RCC 7860 (cell line): ENCODE results near the gene TMC6.
A peak's percentile ranks its signal among the peaks of the same experiment; 100 is the strongest.
"Not testable (repeated sequence)": the region's sequence is repeated elsewhere in the genome, so short reads cannot be mapped to it uniquely, and the experiment has no call there.

ENCODE experiments used
- DNase-seq: peaks from one replicate; pipeline ENCODE4 v3.0.0-alpha.2; 2015; ENCODE audit warnings: low spot score
- FAIRE-seq: peaks from 2 replicates; lab custom pipeline; 2012; peaks lifted over from hg19 to GRCh38; lab: Jason Lieb, UNC

The TMC6 gene, protein sequence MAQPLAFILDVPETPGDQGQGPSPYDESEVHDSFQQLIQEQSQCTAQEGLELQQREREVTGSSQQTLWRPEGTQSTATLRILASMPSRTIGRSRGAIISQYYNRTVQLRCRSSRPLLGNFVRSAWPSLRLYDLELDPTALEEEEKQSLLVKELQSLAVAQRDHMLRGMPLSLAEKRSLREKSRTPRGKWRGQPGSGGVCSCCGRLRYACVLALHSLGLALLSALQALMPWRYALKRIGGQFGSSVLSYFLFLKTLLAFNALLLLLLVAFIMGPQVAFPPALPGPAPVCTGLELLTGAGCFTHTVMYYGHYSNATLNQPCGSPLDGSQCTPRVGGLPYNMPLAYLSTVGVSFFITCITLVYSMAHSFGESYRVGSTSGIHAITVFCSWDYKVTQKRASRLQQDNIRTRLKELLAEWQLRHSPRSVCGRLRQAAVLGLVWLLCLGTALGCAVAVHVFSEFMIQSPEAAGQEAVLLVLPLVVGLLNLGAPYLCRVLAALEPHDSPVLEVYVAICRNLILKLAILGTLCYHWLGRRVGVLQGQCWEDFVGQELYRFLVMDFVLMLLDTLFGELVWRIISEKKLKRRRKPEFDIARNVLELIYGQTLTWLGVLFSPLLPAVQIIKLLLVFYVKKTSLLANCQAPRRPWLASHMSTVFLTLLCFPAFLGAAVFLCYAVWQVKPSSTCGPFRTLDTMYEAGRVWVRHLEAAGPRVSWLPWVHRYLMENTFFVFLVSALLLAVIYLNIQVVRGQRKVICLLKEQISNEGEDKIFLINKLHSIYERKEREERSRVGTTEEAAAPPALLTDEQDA

DNA sequence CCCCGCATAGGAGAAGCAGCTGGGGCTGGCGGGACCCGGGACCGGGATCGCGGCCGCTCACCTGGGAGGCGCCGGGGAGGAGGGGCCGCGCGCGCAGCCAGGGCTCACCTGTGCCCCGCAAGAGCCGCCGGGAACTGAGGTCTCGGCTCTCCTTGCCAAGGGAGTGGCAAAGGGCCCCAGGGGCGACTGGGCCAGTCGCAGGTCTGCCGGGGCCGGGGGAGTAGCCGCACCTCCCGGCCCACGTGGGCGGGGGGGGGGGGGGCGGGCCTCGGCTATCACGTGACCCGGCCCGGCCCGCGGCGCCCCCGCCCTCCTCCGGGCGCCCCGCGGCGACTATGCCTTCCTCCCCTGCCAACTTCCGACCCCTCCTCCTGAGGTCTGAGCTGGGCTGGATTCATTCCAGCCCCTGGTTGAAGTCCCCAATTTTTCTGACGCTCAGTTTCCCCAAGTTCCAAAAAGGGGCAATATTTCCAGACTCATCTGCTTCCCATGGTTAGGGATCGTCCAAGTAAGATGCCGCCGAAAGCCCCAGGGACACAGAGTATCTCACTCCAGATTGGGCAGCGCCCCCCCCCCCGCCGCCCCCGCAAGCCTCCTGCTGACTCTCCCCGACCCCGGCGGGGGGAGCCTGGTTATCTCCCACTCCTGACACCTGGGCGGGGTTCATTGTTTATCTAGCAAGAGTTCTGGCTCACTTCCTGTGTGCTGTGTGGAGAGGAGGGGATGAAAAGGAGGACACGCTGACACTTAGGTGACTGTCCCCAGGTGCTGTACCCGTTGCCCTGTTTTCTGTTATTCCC is at the start of gene TMC6:
Gene TMC6, minus strand, starts transcription at position 205 of the 800 bp plus-strand sequence. CDS start 1,923 bp downstream, outside the sequence.
- DNase-seq, result no peak
- FAIRE-seq, result no peak

DNA sequence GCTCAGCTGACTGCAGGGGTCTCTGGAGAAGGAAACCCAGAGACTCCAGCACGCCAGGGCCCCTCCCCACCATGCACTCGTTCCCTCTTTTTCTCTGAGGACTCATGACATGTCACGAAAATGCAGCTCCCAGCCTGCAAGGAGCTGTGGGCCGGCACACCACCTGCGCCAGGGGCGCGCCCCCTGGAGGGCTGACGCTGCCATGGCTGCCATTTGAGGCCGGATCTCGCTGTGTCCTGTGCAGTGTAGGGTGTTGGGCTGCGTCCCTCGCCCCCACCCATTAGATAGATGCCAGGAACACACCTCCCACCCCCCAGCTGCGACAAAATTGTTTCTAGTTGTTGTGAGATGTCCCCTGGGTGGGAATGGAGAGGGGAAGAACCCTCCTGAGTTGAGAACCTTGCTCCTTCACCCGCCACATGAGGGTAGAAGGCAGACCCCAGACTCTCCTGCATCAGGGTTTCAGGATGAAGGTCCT is 48.0 kb upstream of the TMC6 start:
- FAIRE-seq (no peak), DNase-seq (no peak)

DNA sequence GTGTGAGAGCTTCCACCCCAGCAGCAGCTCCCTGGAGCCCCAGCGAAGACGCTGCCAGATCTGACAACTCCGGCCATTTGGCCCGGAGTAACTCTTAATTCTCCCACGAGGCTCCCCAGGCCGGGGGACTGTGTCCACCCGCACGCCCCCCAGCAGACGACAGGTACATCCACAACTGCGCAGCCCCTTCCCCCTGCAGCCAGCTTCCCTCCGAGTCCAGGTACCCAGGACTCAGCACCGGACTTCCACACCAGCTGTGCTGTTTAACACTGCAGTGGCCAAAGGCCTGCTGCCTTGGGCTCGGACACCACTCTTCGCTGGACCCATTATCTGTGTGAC is 47.1 kb upstream of the TMC6 start:
- FAIRE-seq, result no peak
- no peak for DNase-seq

DNA sequence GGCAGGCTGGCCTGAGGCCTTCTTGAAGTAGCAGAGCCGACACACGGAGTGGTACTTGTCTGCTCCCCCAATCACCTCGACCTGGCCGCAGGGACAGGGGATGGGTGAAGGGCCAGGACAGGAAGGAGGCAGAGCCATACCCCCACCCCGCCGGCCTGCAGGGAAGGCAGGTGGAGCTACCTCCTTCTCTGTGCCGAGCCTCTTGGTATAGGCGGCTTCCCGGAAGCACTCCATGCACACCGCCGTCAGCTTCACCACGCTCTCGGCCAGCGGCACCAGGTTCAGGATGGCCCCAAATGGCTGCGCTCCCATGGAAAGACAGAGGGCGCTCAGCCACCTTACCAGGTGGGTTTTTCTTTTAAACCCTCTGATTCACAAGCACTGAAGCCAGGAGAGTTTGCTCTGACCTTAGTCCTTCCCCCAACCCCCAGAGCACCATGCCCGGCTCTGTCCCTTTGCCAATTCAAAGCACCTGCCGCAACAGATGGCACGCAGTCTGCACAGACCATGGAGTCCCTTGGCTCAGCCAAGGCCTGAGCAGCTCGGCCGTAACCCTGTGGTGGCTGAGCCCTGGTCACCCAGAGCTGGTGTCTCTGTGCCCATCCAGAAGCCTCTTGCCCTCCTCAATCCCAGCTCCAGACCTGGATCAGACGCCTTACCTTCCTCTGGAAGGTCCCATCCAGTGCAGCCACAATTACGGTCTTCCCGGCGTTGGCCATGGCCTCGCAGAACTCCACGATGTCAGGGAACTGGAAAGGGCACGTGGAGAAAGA is 46.5 kb upstream of the TMC6 start:
- DNase-seq, result no peak

DNA sequence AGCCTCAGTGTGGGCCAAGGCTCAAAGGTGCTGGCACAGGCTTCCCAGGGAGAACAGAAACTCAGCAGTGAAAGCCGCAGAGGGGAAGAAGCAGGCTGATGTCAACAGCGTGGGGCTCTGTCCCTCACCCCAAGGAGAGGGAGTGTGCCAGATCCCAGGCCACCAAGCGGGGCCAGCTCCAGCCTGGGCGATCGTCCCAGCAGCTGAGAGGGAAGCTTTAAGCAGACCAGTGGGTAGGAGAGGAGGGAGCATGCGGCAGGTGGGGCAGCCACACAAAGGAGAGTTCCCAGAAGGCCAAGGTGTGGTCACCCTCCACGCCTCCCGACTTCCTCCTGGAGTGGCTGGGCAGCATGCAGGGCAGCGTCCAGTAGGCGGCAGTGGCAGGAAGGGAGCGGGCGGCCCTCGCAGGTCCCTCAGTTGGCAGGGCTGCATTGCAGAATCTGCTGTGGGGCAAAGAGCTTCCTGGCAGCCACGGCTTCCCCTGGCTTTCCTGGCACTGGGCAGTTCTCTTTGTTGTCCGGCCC is 45.9 kb upstream of the TMC6 start:
- FAIRE-seq (no peak), DNase-seq (no peak)

More for the DNA sequence above, 46.5 kb upstream of the TMC6 start:
- FAIRE-seq, result no peak

DNA sequence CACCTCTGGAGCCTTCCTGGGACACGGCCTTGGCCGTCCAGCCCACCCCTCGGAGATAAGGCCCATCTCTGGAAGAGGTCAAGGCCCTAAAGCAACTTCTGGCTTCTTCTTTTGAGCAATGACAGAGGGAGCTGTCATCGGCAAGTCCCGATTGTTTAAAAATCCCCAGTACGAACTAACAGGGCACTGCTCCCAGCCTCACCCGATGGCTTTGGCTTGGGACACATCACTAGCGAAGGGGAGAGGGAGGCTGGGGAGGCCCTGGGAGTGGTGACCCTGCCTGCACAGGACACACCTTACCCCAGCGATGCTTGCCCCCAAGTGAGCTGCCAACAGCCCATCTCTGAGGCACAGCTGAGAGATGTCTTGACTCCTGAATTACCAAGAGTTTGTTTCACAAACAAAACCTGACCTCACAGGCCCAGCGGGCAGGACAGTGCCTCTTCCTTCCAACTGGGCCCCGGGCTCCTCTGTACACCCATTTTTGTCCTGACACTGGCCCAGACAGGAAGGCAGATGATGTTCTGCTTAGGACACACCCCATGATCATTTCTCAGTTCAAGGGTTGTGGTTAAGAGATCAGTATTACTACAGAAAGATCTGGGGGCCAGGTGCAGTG is 44.7 kb upstream of the TMC6 start:
- FAIRE-seq, result no peak
- no peak for DNase-seq

DNA sequence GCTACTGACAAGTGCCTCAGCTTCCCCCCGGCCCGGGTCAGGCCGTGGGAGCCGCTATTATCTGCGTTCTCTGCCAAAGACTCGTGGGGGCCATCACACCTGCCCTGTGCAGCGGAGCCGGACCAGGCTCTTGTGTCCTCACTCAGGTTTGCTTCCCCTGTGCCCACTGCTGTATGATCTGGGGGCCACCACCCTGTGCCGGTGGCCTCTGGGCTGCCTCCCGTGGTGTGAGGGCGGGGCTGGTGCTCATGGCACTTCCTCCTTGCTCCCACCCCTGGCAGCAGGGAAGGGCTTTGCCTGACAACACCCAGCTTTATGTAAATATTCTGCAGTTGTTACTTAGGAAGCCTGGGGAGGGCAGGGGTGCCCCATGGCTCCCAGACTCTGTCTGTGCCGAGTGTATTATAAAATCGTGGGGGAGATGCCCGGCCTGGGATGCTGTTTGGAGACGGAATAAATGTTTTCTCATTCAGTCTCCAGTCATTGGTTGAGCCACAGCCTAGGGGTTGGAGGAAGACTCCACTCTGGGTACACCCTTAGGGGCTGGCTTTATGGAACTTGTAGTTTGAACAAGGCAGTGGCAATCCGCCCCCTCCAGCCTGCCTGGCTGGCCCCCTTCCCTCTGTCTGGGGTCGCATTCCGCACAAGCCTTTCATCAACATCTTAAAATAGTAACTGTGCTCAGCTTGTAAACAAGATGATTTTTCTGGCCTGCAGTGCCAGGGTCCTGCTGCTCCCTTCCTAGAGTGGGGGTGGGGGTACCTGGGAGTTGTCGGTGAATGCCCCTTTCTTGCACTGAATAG is 43.9 kb upstream of the TMC6 start:
- FAIRE-seq, result no peak
- no peak for DNase-seq

DNA sequence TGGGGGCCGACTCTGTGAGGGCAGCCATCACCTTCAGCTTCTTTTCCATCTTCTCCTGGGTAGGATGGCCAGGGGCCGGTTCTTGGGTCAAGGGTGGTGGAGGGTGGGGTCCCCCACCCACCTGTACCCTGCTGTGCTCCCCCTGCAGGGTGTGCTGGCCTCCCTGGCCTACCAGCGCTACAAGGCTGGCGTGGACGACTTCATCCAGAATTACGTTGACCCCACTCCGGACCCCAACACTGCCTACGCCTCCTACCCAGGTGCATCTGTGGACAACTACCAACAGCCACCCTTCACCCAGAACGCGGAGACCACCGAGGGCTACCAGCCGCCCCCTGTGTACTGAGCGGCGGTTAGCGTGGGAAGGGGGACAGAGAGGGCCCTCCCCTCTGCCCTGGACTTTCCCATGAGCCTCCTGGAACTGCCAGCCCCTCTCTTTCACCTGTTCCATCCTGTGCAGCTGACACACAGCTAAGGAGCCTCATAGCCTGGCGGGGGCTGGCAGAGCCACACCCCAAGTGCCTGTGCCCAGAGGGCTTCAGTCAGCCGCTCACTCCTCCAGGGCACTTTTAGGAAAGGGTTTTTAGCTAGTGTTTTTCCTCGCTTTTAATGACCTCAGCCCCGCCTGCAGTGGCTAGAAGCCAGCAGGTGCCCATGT is 43.2 kb upstream of the TMC6 start:
- FAIRE-seq, DNase-seq: not testable (repeated sequence)

DNA sequence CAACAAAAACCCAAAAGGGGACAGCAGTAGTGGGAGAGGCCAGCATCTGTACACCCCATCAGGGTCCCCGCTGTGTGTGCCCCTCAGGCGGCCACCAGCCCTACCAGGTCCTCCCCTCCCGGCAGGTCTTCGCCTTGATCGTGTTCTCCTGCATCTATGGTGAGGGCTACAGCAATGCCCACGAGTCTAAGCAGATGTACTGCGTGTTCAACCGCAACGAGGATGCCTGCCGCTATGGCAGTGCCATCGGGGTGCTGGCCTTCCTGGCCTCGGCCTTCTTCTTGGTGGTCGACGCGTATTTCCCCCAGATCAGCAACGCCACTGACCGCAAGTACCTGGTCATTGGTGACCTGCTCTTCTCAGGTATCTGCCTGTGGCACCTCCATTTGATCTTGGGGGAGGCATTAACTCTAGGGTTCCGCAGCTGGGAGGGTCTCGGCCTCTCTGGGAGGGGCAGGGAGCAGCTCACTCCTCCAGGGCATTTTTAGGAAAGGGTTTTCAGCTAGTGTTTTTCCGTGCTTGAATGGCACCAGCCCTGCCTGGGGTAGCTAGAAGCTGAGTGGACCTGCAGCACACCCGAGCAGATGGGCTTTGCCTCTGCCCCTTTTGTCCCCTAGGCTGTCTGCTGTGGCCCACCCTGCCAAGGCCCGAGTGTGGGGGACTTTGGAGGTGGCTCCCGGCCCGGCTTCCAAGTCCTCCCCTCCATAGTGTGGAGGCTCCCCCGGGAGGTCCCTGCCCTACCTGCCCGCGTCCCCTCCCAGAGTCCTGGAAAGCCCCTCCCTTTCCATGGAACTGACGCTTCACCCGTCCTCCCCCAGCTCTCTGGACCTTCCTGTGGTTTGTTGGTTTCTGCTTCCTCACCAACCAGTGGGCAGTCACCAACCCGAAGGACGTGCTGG is 42.4 kb upstream of the TMC6 start:
- FAIRE-seq (no peak), DNase-seq (no peak)

DNA sequence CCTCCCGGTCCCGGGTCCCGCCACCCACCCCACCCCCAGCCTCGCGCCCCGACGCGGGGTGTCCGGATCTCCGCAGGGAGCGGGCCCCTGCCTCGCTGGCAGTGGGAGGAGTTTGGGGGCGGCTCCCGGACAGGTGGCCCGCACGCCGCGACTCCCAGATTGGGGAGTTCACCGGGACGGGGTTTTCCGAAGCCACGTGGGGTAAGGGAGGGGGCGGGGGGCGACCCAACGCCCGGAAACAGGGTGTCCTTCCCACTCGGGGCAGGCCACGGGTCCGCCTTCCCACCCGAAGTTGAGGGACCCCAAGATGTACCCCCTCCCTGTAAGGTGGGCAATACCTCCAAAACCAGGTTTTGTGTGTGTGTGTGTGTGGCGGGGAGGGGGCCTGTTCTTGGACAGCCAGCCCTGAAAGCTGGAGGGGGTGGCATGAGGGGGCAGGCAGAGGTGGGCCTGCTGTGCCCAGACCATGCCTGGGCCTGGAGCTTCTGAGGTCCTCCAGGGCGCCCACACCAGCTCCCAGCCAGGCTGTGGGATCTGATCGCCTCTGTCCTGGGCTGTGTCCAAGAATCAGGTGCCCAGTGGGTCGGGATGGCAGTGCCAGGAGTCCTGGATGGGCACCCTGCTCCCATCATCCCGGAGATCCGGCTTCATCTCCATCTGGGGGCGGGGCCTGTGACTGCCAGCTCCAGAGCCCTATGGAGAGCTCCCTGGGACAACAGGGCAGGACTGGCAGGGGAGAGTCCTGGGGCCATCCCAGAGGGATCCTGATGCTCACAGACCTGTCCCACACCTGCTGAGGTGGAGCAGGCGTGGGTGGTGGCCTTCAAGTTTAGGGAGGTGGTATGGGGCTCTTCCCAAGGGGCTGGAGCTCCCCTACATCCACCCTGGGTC is 40.6 kb upstream of the TMC6 start:
- DNase-seq, result peak; percentile 51
- FAIRE-seq, result no peak

DNA sequence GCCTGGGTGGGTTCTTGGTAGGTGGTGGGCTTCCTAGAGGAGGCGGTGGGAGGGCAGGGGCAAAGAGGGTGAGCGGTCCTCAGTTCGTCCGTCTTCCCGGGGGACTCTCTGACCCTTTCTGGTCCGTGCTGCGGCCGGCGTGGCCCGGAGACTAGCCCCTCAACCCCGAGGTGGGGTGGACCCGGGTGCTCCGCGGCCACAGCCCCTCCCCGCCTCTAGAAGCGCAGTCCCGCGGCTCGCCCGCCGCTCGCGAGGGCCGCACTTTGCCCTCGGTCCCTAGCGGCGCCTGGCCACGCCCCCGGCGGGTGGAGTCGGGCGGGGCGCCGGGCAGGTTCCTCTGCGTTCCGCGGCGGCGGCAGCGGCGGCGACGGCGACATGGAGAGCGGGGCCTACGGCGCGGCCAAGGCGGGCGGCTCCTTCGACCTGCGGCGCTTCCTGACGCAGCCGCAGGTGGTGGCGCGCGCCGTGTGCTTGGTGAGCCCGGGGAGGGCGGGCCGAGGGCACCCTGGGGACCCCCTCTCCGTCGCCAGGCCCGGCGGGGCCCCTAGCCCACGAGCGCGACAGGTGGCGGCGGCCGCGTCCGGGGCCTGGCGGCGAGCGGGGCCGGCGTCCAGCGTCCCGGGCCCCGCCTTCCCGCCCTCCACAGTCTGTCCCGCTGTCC is 39.8 kb upstream of the TMC6 start, which contains the start of gene SYNGR2:
Gene SYNGR2, plus strand, starts transcription at position 340 of the 661 bp plus-strand sequence. Its CDS starts 36 bp downstream, at position 376.
- DNase-seq, result peak; percentile 63
- FAIRE-seq, result no peak

DNA sequence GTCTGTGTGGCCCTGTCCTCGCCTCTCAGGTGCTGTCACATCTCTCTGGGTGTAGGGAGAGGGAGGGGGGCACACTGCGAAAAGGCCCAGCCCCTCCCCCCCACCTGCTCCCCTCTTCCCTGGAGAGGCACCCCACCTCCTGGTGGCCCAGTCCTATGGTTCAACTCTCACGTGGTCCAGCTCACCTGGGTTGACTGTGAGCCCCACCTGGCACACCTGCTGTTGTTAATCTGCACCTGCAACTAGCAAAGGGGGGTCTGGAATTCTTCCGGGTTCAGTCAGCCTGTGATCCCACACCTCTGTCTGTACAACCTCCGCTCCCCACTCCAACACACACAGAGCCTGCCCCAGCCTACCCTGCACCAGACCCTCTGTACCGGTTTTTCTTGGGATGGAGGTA is 37.9 kb upstream of the TMC6 start:
- FAIRE-seq (no peak), DNase-seq (no peak)

DNA sequence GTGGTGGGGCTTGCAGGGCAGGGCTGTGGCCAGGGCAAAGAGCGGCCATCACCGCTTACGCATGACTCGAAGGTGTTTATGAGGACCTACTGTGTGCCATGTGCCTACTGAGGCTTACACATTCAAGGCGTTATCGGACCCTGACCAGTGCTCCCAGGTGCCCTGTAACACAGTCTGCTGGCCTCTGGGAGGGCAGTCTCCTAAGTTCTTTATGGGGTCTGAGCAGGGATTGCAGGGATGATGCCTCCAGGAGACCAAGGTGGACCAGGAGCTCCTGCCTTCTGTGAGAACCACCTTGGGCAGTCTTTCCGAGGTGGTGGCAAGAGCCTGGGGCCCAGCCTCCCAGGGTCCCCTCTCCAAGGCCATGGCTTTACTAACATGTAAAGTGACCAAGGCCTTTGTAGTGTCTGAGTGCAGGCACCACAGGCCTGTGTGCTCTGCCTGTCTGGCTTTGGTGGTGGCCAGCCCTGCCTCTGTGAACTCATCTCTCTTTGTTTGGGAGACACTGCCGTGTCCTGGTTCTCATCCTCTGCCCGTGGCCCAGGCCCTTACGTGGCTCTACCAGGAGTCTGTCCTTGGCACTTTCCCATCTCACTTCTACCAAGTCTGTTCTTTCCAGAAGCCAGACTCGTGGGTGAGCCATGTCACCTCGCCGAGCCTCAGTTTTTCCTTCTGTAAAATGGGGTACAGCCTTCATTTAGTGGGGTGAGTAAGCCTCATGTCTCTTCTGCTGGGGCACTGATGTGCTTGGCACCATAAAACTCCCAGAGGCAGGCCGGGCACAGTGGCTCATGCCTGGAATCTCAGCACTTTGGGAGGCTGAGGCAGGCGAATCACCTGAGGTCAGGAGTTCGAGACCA is 36.4 kb upstream of the TMC6 start:
- DNase-seq (no peak), FAIRE-seq (no peak)

DNA sequence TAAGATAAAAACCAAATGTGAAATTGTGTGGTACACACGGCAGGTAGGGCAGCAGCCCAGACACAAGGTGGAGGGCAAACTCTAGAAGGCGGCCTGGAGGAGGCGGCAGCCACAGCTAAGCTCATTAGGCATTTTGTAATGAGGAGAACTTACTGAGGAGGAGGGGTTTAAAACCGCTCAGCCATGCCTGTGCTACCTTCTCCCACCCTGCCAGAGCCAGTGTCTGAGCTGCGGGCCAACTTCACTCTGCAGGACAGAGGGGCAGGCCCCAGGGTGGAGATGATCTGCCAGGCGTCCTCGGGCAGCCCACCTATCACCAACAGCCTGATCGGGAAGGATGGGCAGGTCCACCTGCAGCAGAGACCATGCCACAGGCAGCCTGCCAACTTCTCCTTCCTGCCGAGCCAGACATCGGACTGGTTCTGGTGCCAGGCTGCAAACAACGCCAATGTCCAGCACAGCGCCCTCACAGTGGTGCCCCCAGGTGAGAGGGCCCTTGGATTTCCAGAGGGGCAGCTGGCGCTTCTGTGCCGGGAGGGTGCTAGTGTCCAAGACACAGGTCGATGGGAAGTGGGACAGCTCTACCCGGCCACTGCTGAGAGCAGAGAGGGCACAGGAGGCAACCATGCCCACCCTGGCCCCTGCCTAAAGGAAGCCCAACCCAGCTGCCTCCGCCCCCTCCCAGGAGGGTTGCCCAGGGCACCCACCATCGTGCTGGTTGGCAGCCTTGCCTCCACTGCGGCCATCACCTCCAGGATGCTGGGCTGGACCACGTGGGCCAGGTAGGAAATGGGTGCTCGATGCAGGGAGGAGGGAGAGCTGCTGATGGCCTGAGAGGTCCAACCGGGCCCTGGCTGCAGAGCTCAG is 35.6 kb upstream of the TMC6 start:
- no peak for FAIRE-seq
- DNase-seq, result no peak
